ENCODE data around the gene TNRC6C. TPM values are rescaled to one million over a fixed set of nuclear protein-coding genes. Genes with fewer than 3 reads are reported as not detected.

TNRC6C gene
- total and polyA plus RNA-seq, 2 experiments from 2014 or later: 10.1 to 16.6 TPM

GRCh38 chr17:78121801-78122215 lies 163.3 kb downstream of the TNRC6C start:
- peaks cover 4% of the 10 kb centered on the region; the same call in 2 of the 3 replicates for H3K4me1 Mint-ChIP-seq
- H3K4me3 Mint-ChIP-seq: no peak overlapping the region
- Histone ChIP-seq H3K27ac (ENCODE audit: low read depth) (no peak overlapping the region), H3F3A (replicated peaks; ENCODE audit: low read depth) (no peaks in the 10 kb centered on the region), H4K20me1 (replicated peaks; ENCODE audit: insufficient read depth) (no peaks in the 10 kb centered on the region), H2AFZ (no peak overlapping the region), H3K9me2 (ENCODE audit: insufficient read depth) (no peaks in the 10 kb centered on the region), H3K79me2 (replicated peaks; ENCODE audit: insufficient read depth) (0 out of 2 replicates have a peak, but pooled peaks cover under 1% of the 10 kb centered on the region), H3K27me3 (ENCODE audit: insufficient read depth) (no peaks in the 10 kb centered on the region), H3K4me1 (ENCODE audit: insufficient read depth) (peaks cover 6% of the 10 kb centered on the region), H3K4me3 (no peak overlapping the region), H3K36me3 (ENCODE audit: insufficient read depth) (0 out of 2 replicates have a peak, but pooled peaks cover 5% of the 10 kb centered on the region), H3K4me2 (no peak overlapping the region)
- no peak for ATAC-seq
- peaks cover 4% of the 10 kb centered on the region for H3K27me3 Mint-ChIP-seq (ENCODE audit: insufficient read depth, low read depth, poor library complexity)
- no peaks in the 10 kb centered on the region for H3K9me3 Mint-ChIP-seq
- TF ChIP-seq NANOG (IDR thresholded peaks at IDR 0.05; ENCODE audit: borderline replicate concordance) (no peak), JUNB (IDR thresholded peaks at IDR 0.05; ENCODE audit: unreplicated experiment) (no peak), ZNF331 (CRISPR knock-in tag; IDR thresholded peaks at IDR 0.05; ENCODE audit: low read depth) (no peak), EZH2 (IDR thresholded peaks at IDR 0.05; ENCODE audit: low read depth, unreplicated experiment) (no peak), ZNF114 (CRISPR knock-in tag; IDR thresholded peaks at IDR 0.05) (no peak), STAT1 (IDR thresholded peaks at IDR 0.05; ENCODE audit: unreplicated experiment) (no peak), REST (IDR thresholded peaks at IDR 0.05; ENCODE audit: unreplicated experiment) (no peak), ZNF462 (CRISPR knock-in tag; IDR thresholded peaks at IDR 0.05) (no peak), EZH2phosphoT487 (IDR thresholded peaks at IDR 0.05; ENCODE audit: unreplicated experiment) (no peak), CTCF (conservative IDR thresholded peaks at IDR 0.05; ENCODE audit: low read depth in 2 of 2) (no peak), POLR2AphosphoS5 (IDR thresholded peaks at IDR 0.05; ENCODE audit: low read depth) (no peak), ETS1 (IDR thresholded peaks at IDR 0.05) (no peak), CREB1 (CRISPR knock-in tag; IDR thresholded peaks at IDR 0.05; ENCODE audit: low read depth) (no peak)
- no peak for DNase-seq (ENCODE audit: low spot score)
- peaks cover 27% of the 10 kb centered on the region for H3K36me3 Mint-ChIP-seq (ENCODE audit: low read depth)
- no peak overlapping the region for H3K27ac Mint-ChIP-seq

Data from GM23338 (cell line).